GM21619 (cell line): ENCODE measurements around the gene PDZK1.
"Not testable (repeated sequence)": the region's sequence is repeated elsewhere in the genome, so short reads cannot be mapped to it uniquely, and the experiment has no call there.

ENCODE experiments used
- ATAC-seq: cut with Tn5 transposase; IDR thresholded peaks from one replicate; pipeline ENCODE4 v1.9.1; 2021; ENCODE audit not compliant: unreplicated experiment

The PDZK1 gene

GRCh38 chr1:145665015-145665414 is 42.2 kb downstream of the PDZK1 start:
- not testable (repeated sequence) for ATAC-seq

GRCh38 chr1:145662502-145662901 is 44.7 kb downstream of the PDZK1 start:
- ATAC-seq, result not testable (repeated sequence)

- not testable (repeated sequence) for ATAC-seq
Observed at GRCh38 chr1:145656245-145656943, 50.8 kb downstream of the PDZK1 start.

- not testable (repeated sequence) for ATAC-seq
Observed at GRCh38 chr1:145643990-145644389, 63.2 kb downstream of the PDZK1 start.

GRCh38 chr1:145641886-145642285 is 65.3 kb downstream of the PDZK1 start:
- not testable (repeated sequence) for ATAC-seq

GRCh38 chr1:145636237-145636636 is 70.9 kb downstream of the PDZK1 start:
- not testable (repeated sequence) for ATAC-seq

- ATAC-seq, result not testable (repeated sequence)
Observed at GRCh38 chr1:145622177-145622576, 85.0 kb downstream of the PDZK1 start.
